Breast epithelium (tissue), 3 donors: Measurements from ENCODE around the gene HASPIN.

Experiments used
- POLR2A ChIP-seq: fragments of 450-650 bp; IDR thresholded peaks from one replicate; pipeline ENCODE4 v1.6.1; 2016; ENCODE audit warnings: antibody characterized with exemption, mild to moderate bottlenecking, moderate library complexity
- POLR2AphosphoS5 ChIP-seq, 3 donors: sonication (generic); formaldehyde crosslinking; IDR thresholded peaks; one replicate each; pipeline ENCODE4 v1.6.1; 2017; ENCODE audit warnings: antibody characterized with exemption in 3 of 3
- TF ChIP-seq, protein P1 (sequence below), 3 donors: fragments of 450-650 bp; IDR thresholded peaks; one replicate each; pipeline ENCODE4 v1.5.1; 2016 to 2017; ENCODE audit warnings: antibody characterized with exemption in 3 of 3, mild to moderate bottlenecking in 3 of 3, moderate library complexity in 3 of 3

- TF ChIP-seq POLR2A: no peak
- TF ChIP-seq, protein P1, sequence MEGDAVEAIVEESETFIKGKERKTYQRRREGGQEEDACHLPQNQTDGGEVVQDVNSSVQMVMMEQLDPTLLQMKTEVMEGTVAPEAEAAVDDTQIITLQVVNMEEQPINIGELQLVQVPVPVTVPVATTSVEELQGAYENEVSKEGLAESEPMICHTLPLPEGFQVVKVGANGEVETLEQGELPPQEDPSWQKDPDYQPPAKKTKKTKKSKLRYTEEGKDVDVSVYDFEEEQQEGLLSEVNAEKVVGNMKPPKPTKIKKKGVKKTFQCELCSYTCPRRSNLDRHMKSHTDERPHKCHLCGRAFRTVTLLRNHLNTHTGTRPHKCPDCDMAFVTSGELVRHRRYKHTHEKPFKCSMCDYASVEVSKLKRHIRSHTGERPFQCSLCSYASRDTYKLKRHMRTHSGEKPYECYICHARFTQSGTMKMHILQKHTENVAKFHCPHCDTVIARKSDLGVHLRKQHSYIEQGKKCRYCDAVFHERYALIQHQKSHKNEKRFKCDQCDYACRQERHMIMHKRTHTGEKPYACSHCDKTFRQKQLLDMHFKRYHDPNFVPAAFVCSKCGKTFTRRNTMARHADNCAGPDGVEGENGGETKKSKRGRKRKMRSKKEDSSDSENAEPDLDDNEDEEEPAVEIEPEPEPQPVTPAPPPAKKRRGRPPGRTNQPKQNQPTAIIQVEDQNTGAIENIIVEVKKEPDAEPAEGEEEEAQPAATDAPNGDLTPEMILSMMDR (IDR thresholded peaks at IDR 0.05): no peak
- no peak for TF ChIP-seq POLR2AphosphoS5 (IDR thresholded peaks at IDR 0.05)
These were observed 36.0 kb downstream of the HASPIN start for GRCh38 chr17:3759597-3760216.
